Liver (tissue), 3 donors: ENCODE data around the gene ZCCHC9.

ENCODE experiments used
- TAF1 ChIP-seq: conservative IDR thresholded peaks from 2 replicates; pipeline ENCODE4 v1.6.1; 2016; ENCODE audit warnings: antibody characterized with exemption, mild to moderate bottlenecking
- TF ChIP-seq, protein P1 (sequence below): fragments of 150-350 bp; IDR thresholded peaks from 2 replicates; pipeline ENCODE4 v1.5.1; 2017; ENCODE audit warnings: improper control_type of control experiment, low read depth, low read length; ENCODE audit not compliant: missing input control
- donor health status: healthy.
- donor health status: healthy.

- TF ChIP-seq, protein P1, sequence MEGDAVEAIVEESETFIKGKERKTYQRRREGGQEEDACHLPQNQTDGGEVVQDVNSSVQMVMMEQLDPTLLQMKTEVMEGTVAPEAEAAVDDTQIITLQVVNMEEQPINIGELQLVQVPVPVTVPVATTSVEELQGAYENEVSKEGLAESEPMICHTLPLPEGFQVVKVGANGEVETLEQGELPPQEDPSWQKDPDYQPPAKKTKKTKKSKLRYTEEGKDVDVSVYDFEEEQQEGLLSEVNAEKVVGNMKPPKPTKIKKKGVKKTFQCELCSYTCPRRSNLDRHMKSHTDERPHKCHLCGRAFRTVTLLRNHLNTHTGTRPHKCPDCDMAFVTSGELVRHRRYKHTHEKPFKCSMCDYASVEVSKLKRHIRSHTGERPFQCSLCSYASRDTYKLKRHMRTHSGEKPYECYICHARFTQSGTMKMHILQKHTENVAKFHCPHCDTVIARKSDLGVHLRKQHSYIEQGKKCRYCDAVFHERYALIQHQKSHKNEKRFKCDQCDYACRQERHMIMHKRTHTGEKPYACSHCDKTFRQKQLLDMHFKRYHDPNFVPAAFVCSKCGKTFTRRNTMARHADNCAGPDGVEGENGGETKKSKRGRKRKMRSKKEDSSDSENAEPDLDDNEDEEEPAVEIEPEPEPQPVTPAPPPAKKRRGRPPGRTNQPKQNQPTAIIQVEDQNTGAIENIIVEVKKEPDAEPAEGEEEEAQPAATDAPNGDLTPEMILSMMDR, result no peak
- TF ChIP-seq TAF1, result no peak
Measured at GRCh38 chr5:81354093-81354492, 52.7 kb downstream of the ZCCHC9 start.
